Choroid plexus epithelial cell (primary cell): ENCODE measurements around the gene USH2A.

Experiments used
- DNase-seq: peaks from one replicate; pipeline ENCODE4 v3.0.0-alpha.2; 2010; ENCODE audit warnings: low read depth
- H3K4me3 ChIP-seq: 2 replicates; pipeline ENCODE4 v1.5.1; 2011; ENCODE audit warnings: low read depth, mild to moderate bottlenecking, control low read depth, low read length, moderate library complexity
- TF ChIP-seq, protein P1 (sequence below): conservative IDR thresholded peaks from 2 replicates; pipeline ENCODE4 v1.5.1; 2011; ENCODE audit warnings: low read depth, mild to moderate bottlenecking, control low read depth, inconsistent platforms, low read length, moderate library complexity

USH2A gene

DNA sequence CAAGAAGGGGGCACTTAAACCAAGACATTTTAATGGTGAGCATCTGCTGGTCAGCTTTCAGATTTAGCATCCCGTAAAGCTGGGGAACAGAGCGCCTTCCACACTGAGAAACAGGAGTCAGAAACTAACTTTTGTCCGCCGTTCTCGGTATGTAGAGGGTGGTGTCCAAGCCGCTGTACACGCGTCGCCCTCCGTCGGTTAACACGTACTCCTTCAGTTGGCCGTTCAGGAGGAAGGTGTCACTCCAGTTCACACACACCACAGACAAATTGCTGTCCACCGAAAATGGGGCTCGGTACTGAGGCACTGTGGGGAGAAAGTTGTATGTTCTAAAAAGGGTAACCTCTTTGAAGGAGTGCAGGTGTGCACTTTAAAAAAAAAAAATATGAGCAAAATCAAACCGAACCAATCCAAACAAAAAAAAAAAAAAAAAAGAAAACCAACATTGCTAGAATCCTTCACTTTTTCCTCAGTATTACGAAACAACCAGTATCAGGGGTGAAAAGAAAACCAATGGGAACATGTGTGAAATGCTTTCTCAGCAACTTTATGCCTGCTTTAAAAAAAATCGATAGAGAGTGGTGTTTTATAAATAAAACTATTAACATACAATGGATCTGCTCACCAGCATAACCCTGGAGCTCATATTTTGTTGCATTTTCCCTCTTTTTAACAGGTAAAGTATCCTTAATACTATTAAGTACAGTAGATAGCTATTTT lies 782.7 kb downstream of the USH2A start:
- no peak overlapping the region for H3K4me3 ChIP-seq
- TF ChIP-seq, protein P1, sequence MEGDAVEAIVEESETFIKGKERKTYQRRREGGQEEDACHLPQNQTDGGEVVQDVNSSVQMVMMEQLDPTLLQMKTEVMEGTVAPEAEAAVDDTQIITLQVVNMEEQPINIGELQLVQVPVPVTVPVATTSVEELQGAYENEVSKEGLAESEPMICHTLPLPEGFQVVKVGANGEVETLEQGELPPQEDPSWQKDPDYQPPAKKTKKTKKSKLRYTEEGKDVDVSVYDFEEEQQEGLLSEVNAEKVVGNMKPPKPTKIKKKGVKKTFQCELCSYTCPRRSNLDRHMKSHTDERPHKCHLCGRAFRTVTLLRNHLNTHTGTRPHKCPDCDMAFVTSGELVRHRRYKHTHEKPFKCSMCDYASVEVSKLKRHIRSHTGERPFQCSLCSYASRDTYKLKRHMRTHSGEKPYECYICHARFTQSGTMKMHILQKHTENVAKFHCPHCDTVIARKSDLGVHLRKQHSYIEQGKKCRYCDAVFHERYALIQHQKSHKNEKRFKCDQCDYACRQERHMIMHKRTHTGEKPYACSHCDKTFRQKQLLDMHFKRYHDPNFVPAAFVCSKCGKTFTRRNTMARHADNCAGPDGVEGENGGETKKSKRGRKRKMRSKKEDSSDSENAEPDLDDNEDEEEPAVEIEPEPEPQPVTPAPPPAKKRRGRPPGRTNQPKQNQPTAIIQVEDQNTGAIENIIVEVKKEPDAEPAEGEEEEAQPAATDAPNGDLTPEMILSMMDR: no peak
- DNase-seq: no peak

- H3K4me3 ChIP-seq: no peak overlapping the region
- TF ChIP-seq, protein P1: no peak
- peak; percentile 89 for DNase-seq
Observed at GRCh38 chr1:215637041-215637573, 786.1 kb downstream of the USH2A start.

DNA sequence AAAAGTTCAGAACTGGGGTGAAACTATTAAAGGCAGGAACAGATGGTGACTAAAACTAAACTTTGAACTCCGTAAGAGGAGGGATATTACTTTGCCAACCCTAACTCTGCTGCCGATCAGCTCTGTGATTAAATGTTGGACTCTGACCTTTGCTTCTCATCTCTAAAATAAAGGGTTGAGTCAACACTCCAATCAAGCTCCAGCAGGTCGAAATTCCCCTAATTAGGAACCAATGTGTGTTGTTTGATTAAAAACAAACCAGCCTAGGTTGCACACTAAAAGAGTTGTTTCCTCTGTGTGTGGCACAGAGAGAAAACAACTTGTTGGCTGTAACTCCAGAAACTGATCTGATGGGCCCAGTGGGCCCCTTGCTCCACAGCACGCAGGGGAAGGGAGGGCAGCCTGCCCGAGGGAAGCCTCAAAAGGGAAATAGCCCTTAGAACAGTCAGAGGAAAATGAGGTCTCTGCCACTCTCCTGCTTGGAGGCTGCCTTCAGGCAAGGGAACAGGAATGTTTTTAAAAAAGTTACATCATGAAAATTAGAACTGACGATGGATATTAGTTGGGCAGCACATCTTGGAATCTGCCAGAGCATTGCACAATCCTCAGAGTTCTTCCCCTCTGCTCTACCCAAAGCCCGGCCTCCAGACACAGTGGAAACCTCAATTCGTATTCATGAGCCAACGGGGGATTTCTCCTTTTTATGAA lies 786.8 kb downstream of the USH2A start:
- no peak overlapping the region for H3K4me3 ChIP-seq
- TF ChIP-seq, protein P1: no peak
- DNase-seq: peak; percentile 66

- TF ChIP-seq, protein P1: no peak
- no peak overlapping the region for H3K4me3 ChIP-seq
- DNase-seq: no peak
Observed at GRCh38 chr1:215635827-215636226, 787.4 kb downstream of the USH2A start.

- TF ChIP-seq, protein P1: no peak
- peak; percentile 63 for DNase-seq
- no peak overlapping the region for H3K4me3 ChIP-seq
Observed at GRCh38 chr1:215631489-215631888, 791.8 kb downstream of the USH2A start.

GRCh38 chr1:215631040-215631439 lies 792.2 kb downstream of the USH2A start:
- TF ChIP-seq, protein P1: no peak
- no peak for DNase-seq

More at GRCh38 chr1:215631040-215631439, 792.2 kb downstream of the USH2A start:
- H3K4me3 ChIP-seq: no peak overlapping the region
